ENCODE measurements around the gene TSPAN17.

The TSPAN17 gene

GRCh38 chr5:176628406-176629228, 18.7 kb upstream of the TSPAN17 start:
- H3K4me3 Mint-ChIP-seq, result no peak overlapping the region
- H3K27ac Mint-ChIP-seq, result peak overlapping the region; percentile 31
- peaks cover 84% of the 10 kb centered on the region for H3K27me3 Mint-ChIP-seq (ENCODE audit: low read depth)
- H3K4me1 Mint-ChIP-seq (ENCODE audit: low read depth), result peaks cover 9% of the 10 kb centered on the region
- no peaks in the 10 kb centered on the region for H3K36me3 Mint-ChIP-seq (ENCODE audit: low read depth)
- no peaks in the 10 kb centered on the region for H3K9me3 Mint-ChIP-seq

DNA sequence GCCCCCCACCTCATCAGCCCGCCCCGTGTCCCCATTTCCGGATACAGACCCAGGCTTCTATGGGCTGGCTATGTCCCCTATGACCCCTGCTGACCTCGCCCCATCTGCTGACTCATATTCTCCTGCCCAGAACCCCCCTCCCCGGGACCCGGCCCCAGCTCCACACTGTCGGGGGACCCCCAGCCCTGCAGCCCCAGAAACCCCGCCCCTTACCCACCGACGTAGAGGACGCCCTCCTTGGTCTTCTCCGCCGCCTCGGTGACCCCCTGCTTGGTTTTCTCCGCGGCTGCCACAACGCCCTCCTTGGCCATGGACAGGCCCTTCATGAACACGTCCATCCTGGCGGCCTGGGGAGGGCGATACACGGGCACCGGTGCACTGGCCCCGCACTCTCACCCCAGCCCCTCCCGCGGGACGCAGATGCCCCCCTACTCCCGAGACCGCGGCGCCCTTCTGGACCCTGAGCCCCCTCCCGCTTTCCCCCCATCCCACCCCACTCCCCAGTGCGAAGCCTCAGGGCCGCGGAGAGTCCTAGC, 17.9 kb upstream of the TSPAN17 start:
- peaks cover 83% of the 10 kb centered on the region for H3K27me3 Mint-ChIP-seq (ENCODE audit: low read depth)
- H3K36me3 Mint-ChIP-seq (ENCODE audit: low read depth), result no peaks in the 10 kb centered on the region
- no peaks in the 10 kb centered on the region for H3K9me3 Mint-ChIP-seq
- H3K4me3 Mint-ChIP-seq, result no peak overlapping the region
- peaks cover 11% of the 10 kb centered on the region for H3K4me1 Mint-ChIP-seq (ENCODE audit: low read depth)
- no peak overlapping the region for H3K27ac Mint-ChIP-seq

DNA sequence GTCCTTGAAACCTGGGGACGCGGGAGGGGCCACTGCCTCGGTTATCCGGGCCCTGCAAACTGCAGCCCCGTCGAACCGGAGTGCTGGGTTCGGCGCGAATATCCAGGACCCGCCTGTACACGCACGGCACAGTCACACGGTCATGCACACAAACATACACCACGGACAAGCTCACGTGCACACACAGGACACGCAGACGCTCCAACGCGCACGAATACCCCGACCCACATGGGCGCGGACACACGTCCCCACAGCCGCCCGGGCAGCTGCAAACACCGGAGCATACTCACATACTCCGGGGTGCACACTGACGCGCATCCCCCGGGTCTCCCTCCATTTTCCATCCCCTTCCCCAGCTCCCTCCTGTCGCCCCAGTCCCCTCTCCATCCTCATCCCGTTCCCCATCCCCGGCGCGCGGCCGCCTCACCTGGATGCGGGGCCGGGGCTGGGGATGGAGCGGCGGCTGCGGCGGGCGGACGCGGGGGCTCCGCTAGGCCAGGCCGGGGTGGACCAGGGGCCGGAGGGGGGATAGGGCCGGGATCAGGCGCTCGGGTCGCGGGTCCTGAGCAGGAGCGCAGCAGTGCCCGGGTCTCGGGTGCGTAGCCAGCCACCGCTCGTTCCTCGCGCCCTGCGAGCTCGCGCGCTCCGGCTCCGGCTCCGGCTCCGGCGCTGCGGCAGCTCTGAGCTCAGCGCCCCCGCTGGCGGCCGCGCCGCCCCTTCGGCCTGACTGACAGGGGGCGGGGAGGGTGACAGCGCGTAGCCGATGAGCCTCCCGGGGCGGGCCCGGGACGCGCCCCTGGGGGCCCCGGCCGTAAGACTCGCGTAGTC, 17.2 kb upstream of the TSPAN17 start, which contains the start of the genes EIF4E1B and SNCB:
Gene EIF4E1B, plus strand, starts transcription at position 823 of the 828 bp plus-strand sequence. CDS start 12,113 bp downstream, outside the sequence.
Gene SNCB, minus strand, starts transcription at position 682 of the 828 bp plus-strand sequence. CDS start 880 bp downstream, outside the sequence.
- Mint-ChIP-seq H3K27me3 (ENCODE audit: low read depth) (peaks cover 86% of the 10 kb centered on the region), H3K27ac (no peak within 1 kb of the TSS), H3K36me3 (ENCODE audit: low read depth) (no peaks in the 10 kb centered on the region), H3K9me3 (no peaks in the 10 kb centered on the region), H3K4me1 (ENCODE audit: low read depth) (peaks cover 11% of the 10 kb centered on the region), H3K4me3 (peak within 1 kb of the TSS; percentile 2)

- no peaks in the 10 kb centered on the region for H3K9me3 Mint-ChIP-seq
- H3K4me1 Mint-ChIP-seq (ENCODE audit: low read depth), result peaks cover 11% of the 10 kb centered on the region
- peak overlapping the region; percentile 2 for H3K4me3 Mint-ChIP-seq
- no peak overlapping the region for H3K27ac Mint-ChIP-seq
- no peaks in the 10 kb centered on the region for H3K36me3 Mint-ChIP-seq (ENCODE audit: low read depth)
- peaks cover 89% of the 10 kb centered on the region for H3K27me3 Mint-ChIP-seq (ENCODE audit: low read depth)
Observed at GRCh38 chr5:176630681-176631222, 16.5 kb upstream of the TSPAN17 start.

GRCh38 chr5:176631383-176632200, 15.7 kb upstream of the TSPAN17 start:
- no peak overlapping the region for H3K27ac Mint-ChIP-seq
- peaks cover 11% of the 10 kb centered on the region for H3K4me1 Mint-ChIP-seq (ENCODE audit: low read depth)
- H3K9me3 Mint-ChIP-seq, result no peaks in the 10 kb centered on the region
- no peaks in the 10 kb centered on the region for H3K36me3 Mint-ChIP-seq (ENCODE audit: low read depth)
- peaks cover 91% of the 10 kb centered on the region for H3K27me3 Mint-ChIP-seq (ENCODE audit: low read depth)
- H3K4me3 Mint-ChIP-seq, result no peak overlapping the region

- H3K27me3 Mint-ChIP-seq (ENCODE audit: low read depth), result peaks cover 88% of the 10 kb centered on the region
- no peak overlapping the region for H3K27ac Mint-ChIP-seq
- H3K36me3 Mint-ChIP-seq (ENCODE audit: low read depth), result no peaks in the 10 kb centered on the region
- H3K9me3 Mint-ChIP-seq, result no peaks in the 10 kb centered on the region
- H3K4me3 Mint-ChIP-seq, result no peak overlapping the region
- peaks cover 11% of the 10 kb centered on the region for H3K4me1 Mint-ChIP-seq (ENCODE audit: low read depth)
Observed at GRCh38 chr5:176632745-176633144, 14.5 kb upstream of the TSPAN17 start.

DNA sequence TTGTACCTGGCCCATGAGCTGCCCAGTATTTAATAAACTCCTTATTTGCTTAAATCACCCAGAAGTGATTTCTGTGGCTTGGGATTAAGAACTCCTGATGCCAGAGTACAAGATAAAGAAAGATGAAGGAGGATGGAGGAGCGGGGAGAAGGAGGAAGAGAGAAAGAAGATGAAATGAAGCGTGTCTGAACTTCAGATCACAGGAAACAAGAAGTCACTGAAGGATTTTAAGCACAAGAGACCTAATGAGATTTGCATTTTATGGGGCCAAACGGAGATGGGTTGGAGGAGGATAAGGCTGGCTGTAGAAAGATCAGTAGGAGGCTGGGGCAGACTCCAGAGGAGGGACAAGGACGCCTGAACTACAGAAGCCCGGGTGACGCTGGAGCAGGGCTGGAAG, 13.7 kb upstream of the TSPAN17 start:
- Mint-ChIP-seq H3K27ac (no peak overlapping the region), H3K9me3 (no peaks in the 10 kb centered on the region), H3K27me3 (ENCODE audit: low read depth) (peaks cover 80% of the 10 kb centered on the region), H3K4me1 (ENCODE audit: low read depth) (peaks cover 9% of the 10 kb centered on the region), H3K4me3 (no peak overlapping the region), H3K36me3 (ENCODE audit: low read depth) (no peaks in the 10 kb centered on the region)

DNA sequence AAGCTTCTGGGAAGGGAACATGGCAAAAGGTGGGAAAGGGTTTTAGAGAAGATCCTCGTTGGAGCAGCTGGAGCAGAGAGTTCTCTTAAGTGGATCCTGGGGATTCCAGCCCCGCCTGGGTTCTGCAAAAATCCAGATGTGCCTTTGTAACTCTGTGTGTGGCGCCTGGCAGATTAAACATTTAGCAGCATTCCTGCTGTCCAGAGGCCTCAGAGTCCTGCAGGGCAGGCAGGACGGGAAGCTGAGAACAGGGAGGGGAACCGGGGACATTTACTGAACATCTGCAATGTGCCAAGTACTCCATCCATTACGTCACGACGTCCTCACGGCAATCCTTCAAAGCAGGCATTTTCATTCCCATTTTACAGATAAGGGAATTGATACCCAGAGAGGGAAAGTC, 10.9 kb upstream of the TSPAN17 start:
- Mint-ChIP-seq H3K36me3 (ENCODE audit: low read depth) (no peaks in the 10 kb centered on the region), H3K9me3 (no peaks in the 10 kb centered on the region), H3K4me3 (no peak overlapping the region), H3K27me3 (ENCODE audit: low read depth) (peaks cover 56% of the 10 kb centered on the region), H3K27ac (no peak overlapping the region), H3K4me1 (ENCODE audit: low read depth) (peaks cover 3% of the 10 kb centered on the region)

GRCh38 chr5:176637556-176637955, 9.7 kb upstream of the TSPAN17 start:
- Mint-ChIP-seq H3K27ac (no peak overlapping the region), H3K4me3 (no peak overlapping the region), H3K4me1 (ENCODE audit: low read depth) (peaks cover 3% of the 10 kb centered on the region), H3K36me3 (ENCODE audit: low read depth) (no peaks in the 10 kb centered on the region), H3K9me3 (no peaks in the 10 kb centered on the region), H3K27me3 (ENCODE audit: low read depth) (peaks cover 45% of the 10 kb centered on the region)

GRCh38 chr5:176638437-176638836, 8.8 kb upstream of the TSPAN17 start:
- H3K27ac Mint-ChIP-seq, result no peak overlapping the region
- no peak overlapping the region for H3K4me3 Mint-ChIP-seq
- H3K9me3 Mint-ChIP-seq, result no peaks in the 10 kb centered on the region
- no peaks in the 10 kb centered on the region for H3K36me3 Mint-ChIP-seq (ENCODE audit: low read depth)
- H3K4me1 Mint-ChIP-seq (ENCODE audit: low read depth), result peaks cover 3% of the 10 kb centered on the region
- H3K27me3 Mint-ChIP-seq (ENCODE audit: low read depth), result peaks cover 36% of the 10 kb centered on the region

DNA sequence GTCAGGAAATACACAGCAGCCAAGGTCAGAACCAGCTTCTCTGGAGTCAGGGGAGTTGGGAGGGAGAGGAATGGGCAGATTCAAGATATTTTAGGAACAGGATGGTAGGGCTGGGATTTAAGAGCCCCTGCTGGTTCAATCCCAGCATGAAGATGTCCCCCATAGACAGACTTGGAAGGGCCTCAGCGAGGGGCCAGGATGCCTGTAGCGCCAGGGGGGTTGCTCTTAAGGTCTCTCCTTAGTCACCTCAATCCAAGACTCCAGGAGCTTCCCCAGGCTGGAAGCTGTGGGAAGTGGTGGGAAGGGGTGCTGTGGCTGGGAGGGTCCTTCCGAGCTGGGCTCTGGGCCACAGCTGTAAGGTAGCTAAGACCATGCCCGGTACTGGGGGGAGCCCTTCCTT, 8.1 kb upstream of the TSPAN17 start:
- H3K36me3 Mint-ChIP-seq (ENCODE audit: low read depth), result no peaks in the 10 kb centered on the region
- H3K4me3 Mint-ChIP-seq, result no peak overlapping the region
- H3K4me1 Mint-ChIP-seq (ENCODE audit: low read depth), result no peaks in the 10 kb centered on the region
- peaks cover 28% of the 10 kb centered on the region for H3K27me3 Mint-ChIP-seq (ENCODE audit: low read depth)
- no peaks in the 10 kb centered on the region for H3K9me3 Mint-ChIP-seq
- no peak overlapping the region for H3K27ac Mint-ChIP-seq

DNA sequence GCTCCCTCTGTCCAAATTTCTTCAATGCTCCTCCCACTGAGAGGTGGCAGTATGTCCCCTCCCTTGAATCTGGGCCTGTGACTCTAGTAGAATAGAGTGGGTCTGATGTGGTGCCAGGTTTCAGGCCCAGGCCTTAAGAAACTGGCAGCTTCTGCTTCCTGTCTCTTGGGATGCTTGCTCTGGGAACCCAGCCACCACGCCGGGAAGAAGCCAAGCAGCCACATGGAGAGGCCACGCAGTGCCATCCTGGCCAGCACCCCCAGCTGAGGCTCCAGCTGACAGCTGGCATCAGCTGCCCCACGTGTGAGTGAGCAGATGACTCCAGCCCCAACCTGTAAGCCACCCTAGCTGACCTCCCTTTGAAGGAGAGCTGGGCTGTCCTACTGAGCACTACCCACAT, 7.3 kb upstream of the TSPAN17 start:
- H3K27ac Mint-ChIP-seq, result no peak overlapping the region
- H3K36me3 Mint-ChIP-seq (ENCODE audit: low read depth), result no peaks in the 10 kb centered on the region
- H3K4me1 Mint-ChIP-seq (ENCODE audit: low read depth), result no peaks in the 10 kb centered on the region
- H3K9me3 Mint-ChIP-seq, result no peaks in the 10 kb centered on the region
- H3K4me3 Mint-ChIP-seq, result no peak overlapping the region
- H3K27me3 Mint-ChIP-seq (ENCODE audit: low read depth), result peaks cover 23% of the 10 kb centered on the region

DNA sequence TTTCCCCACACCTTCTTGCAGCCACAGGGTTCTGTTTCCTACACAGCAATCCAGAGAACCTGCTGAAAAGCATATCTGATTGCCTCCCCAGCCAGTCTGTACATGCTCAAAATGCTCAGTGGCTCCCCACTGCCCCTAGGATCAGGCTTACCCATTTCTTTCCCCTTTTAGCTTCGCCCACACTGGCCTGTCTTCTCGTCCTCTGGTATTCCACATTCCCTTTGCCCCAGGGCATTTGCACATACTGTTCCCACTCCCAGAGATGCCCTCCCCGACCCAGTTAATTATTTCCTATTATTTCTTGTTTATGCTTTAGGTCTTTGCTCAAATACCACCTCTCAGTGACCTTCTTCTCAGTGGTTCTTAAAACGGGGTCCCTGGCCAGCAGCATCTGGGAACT, 6.7 kb upstream of the TSPAN17 start:
- Mint-ChIP-seq H3K27me3 (ENCODE audit: low read depth) (peaks cover 17% of the 10 kb centered on the region), H3K27ac (no peak overlapping the region), H3K4me3 (no peak overlapping the region), H3K9me3 (no peaks in the 10 kb centered on the region), H3K4me1 (ENCODE audit: low read depth) (no peaks in the 10 kb centered on the region), H3K36me3 (ENCODE audit: low read depth) (no peaks in the 10 kb centered on the region)

All from T-helper 1 cell treated with Interleukin-12 subunit alpha and Interleukin-12 subunit beta and Interleukin-4 antibody, amounts not matched to agents 30 μg/mL and 1 μg/mL, for 36 hours (primary cell).